Thoracic aorta (tissue), 2 donors: Measurements from ENCODE around the gene BRF1. TPM values are rescaled to one million over a fixed set of nuclear protein-coding genes. Genes with fewer than 3 reads are reported as not detected.
A peak's percentile ranks its signal among the peaks of the same experiment; 100 is the strongest.

Experiments used
- ATAC-seq: fragments of 150-250 bp; one replicate; pipeline ENCODE4 v1.8.0; 2017; ENCODE audit warnings: low read depth; ENCODE audit not compliant: insufficient number of reproducible peaks, low FRiP score
- DNase-seq: peaks from one replicate; pipeline ENCODE4 v3.0.0-alpha.2; 2020; ENCODE audit warnings: low spot score
- H3K27ac ChIP-seq, 2 donors: fragments of 200-600 bp; sonication (generic); 1 replicate in 1 of 2; 2 replicates in 1 of 2; pipeline ENCODE4 v1.5.1; 2016; ENCODE audit warnings: mild to moderate bottlenecking in 2 of 2, moderate library complexity in 2 of 2
- H3K27me3 ChIP-seq: fragments of 200-600 bp; sonication (generic); replicated peaks from 2 replicates; pipeline ENCODE4 v1.6.0; 2016; ENCODE audit warnings: mild to moderate bottlenecking; ENCODE audit not compliant: insufficient read depth
- H3K36me3 ChIP-seq: fragments of 200-600 bp; sonication (generic); one replicate; pipeline ENCODE4 v1.5.1; 2016
- H3K4me1 ChIP-seq, 2 donors: fragments of 200-600 bp; sonication (generic); 1 replicate in 1 of 2; 2 replicates in 1 of 2; pipeline versions ENCODE4 v1.5.1 to v1.6.0; 2016; ENCODE audit warnings: low read depth in 2 of 2, mild to moderate bottlenecking in 1 of 2; ENCODE audit not compliant: control insufficient read depth in 1 of 2
- H3K4me3 ChIP-seq: fragments of 200-600 bp; sonication (generic); 2 replicates; pipeline ENCODE4 v1.5.1; 2016; ENCODE audit warnings: mild to moderate bottlenecking
- H3K9me3 ChIP-seq: fragments of 200-600 bp; sonication (generic); 2 replicates; pipeline ENCODE4 v1.5.1; 2016
- CTCF ChIP-seq: fragments of 200-600 bp; sonication (generic); IDR thresholded peaks from one replicate; pipeline ENCODE4 v1.5.1; 2019; ENCODE audit warnings: antibody characterized with exemption
- total RNA-seq, 2 donors: library from RNA; depleted of rRNA; stranded (reverse); fragments of >200 nt; gene quantifications; one replicate each; pipeline versions ENCODE4 v1.1.0 to v1.2.3, GENCODE V29; 2016

The BRF1 gene
- total RNA-seq, 2 donors from 2014 or later, result 49.4 to 80.5 TPM

GRCh38 chr14:105250008-105250366, 50.8 kb downstream of the BRF1 start:
- no peak for ATAC-seq
- Histone ChIP-seq H3K36me3 (peaks cover 8% of the 10 kb centered on the region), H3K27me3 (no peaks in the 10 kb centered on the region), H3K9me3 (no peaks in the 10 kb centered on the region), H3K27ac (no peak overlapping the region), H3K4me1 (peaks cover 11 to 24% of the 10 kb centered on the region in 2 donors), H3K4me3 (no peak overlapping the region)
- no peak for DNase-seq
- no peak for TF ChIP-seq CTCF

- H3K27ac ChIP-seq, result peak overlapping the region; percentile 73 to 76
- no peaks in the 10 kb centered on the region for H3K9me3 ChIP-seq
- H3K4me1 ChIP-seq, result peaks cover 11 to 24% of the 10 kb centered on the region in 2 donors
- H3K36me3 ChIP-seq, result peaks cover 8% of the 10 kb centered on the region
- peak overlapping the region; percentile 74 for H3K4me3 ChIP-seq
- ATAC-seq, result no peak
- no peaks in the 10 kb centered on the region for H3K27me3 ChIP-seq
- no peak for TF ChIP-seq CTCF
- no peak for DNase-seq
Measured at GRCh38 chr14:105249182-105250007, 51.4 kb downstream of the BRF1 start.

- Histone ChIP-seq H3K27me3 (no peaks in the 10 kb centered on the region), H3K4me3 (peak within 1 kb of the TSS; percentile 74), H3K36me3 (peaks cover 8% of the 10 kb centered on the region), H3K27ac (peak within 1 kb of the TSS; percentile 76 to 82), H3K4me1 (peaks cover 11 to 24% of the 10 kb centered on the region in 2 donors), H3K9me3 (no peaks in the 10 kb centered on the region)
- no peak for TF ChIP-seq CTCF
- DNase-seq, result peak; percentile 60
- ATAC-seq, result peak; percentile 74
Measured at GRCh38 chr14:105248368-105249181, 52.2 kb downstream of the BRF1 start, which contains the start of gene BTBD6. Gene BTBD6 (plus strand): TSS chr14:105248533. CDS start chr14:105248712, 179 bp downstream.

- H3K36me3 ChIP-seq, result peaks cover 5% of the 10 kb centered on the region
- no peak for TF ChIP-seq CTCF
Measured at GRCh38 chr14:105247715-105248367, 53.0 kb downstream of the BRF1 start.

More at GRCh38 chr14:105247715-105248367, 53.0 kb downstream of the BRF1 start:
- Histone ChIP-seq H3K27ac (peak overlapping the region; percentile 60 to 77), H3K9me3 (no peaks in the 10 kb centered on the region), H3K27me3 (no peaks in the 10 kb centered on the region), H3K4me3 (peak overlapping the region; percentile 74), H3K4me1 (peaks cover 11 to 24% of the 10 kb centered on the region in 2 donors)
- no peak for ATAC-seq
- DNase-seq, result no peak
